K562 (cell line): ENCODE results near the gene ARHGAP33. TPM values are rescaled to one million over a fixed set of nuclear protein-coding genes. Genes with fewer than 3 reads are reported as not detected.
A peak's percentile ranks its signal among the peaks of the same experiment; 100 is the strongest.

ENCODE experiments used
- ATAC-seq: fragments of 200-7000 bp; cut with Tn5 transposase; 3 replicates; pipeline ENCODE4 v1.9.1; 2020; ENCODE audit warnings: moderate library complexity
- BruUV-seq: library from RNA; stranded (reverse); fragments of 400-500 nt; replicated peaks from 2 replicates; lab custom pipeline; 2021; lab: Mats Ljungman, UMichigan
- CTCF ChIA-PET: fragments of 300-600 bp; formaldehyde crosslinking; extraction: SDS; loops from one replicate; lab custom pipeline; 2021; ENCODE audit warnings: low intra/inter-chr PET ratio; lab: Yijun Ruan, JAX
- POLR2A ChIA-PET: fragments of 300-600, 350-650 bp; sonication (Branson Sonifier 250); formaldehyde crosslinking; extraction: SDS; loops from one replicate; lab custom pipeline; 2021; ENCODE audit warnings: antibody characterized with exemption, inconsistent platforms; lab: Yijun Ruan, JAX
- DNase-seq, 4 experiments: peaks; one replicate each; pipeline versions ENCODE4 v3.0.0 to v3.0.0-alpha.2; 2011 to 2018; ENCODE audit warnings: low spot score in 3 of 4, mixed read lengths in 3 of 4; ENCODE audit errors: extremely low read depth in 1 of 4
- FAIRE-seq: peaks from 2 replicates; lab custom pipeline; 2011; peaks lifted over from hg19 to GRCh38; lab: Jason Lieb, UNC
- H2AFZ ChIP-seq: 2 replicates; pipeline ENCODE4 v1.6.0; 2011; ENCODE audit warnings: low read depth, low read length, control low read depth, inconsistent platforms
- H3K27ac ChIP-seq: fragments of 200-600 bp; 3 replicates; pipeline ENCODE4 v1.8.0; 2011; ENCODE audit warnings: low read depth, mild to moderate bottlenecking, control low read depth, inconsistent platforms, low read length, moderate library complexity, mixed read lengths; ENCODE audit errors: extremely low read depth
- H3K27me3 ChIP-seq, 2 experiments: fragments of 300-600 bp in 1 of 2; 2 replicates in 1 of 2; 3 replicates in 1 of 2; pipeline versions ENCODE4 v1.6.0 to v1.8.0; 2011; ENCODE audit warnings: inconsistent platforms in 2 of 2, low read length in 2 of 2, mild to moderate bottlenecking in 1 of 2, mixed read lengths in 1 of 2, moderate library complexity in 1 of 2; ENCODE audit not compliant: control insufficient read depth in 2 of 2, insufficient read depth in 2 of 2
- H3K36me3 ChIP-seq: fragments of 300-600 bp; 3 replicates; pipeline ENCODE4 v1.8.0; 2011; ENCODE audit warnings: mild to moderate bottlenecking, low read length, inconsistent platforms; ENCODE audit not compliant: control insufficient read depth, insufficient read depth
- H3K4me1 ChIP-seq, 2 experiments: fragments of 200-600 bp in 1 of 2; replicated peaks in 1 of 2; 2 replicates in 1 of 2; 3 replicates in 1 of 2; pipeline versions ENCODE4 v1.5.1 to v1.8.0; 2011; ENCODE audit warnings: inconsistent platforms in 2 of 2, low read length in 2 of 2, mild to moderate bottlenecking in 1 of 2, mixed read lengths in 1 of 2, moderate library complexity in 1 of 2; ENCODE audit not compliant: control insufficient read depth in 2 of 2, insufficient read depth in 2 of 2
- H3K4me2 ChIP-seq: 2 replicates; pipeline ENCODE4 v1.6.1; 2011; ENCODE audit warnings: low read length, control low read depth, inconsistent platforms, mixed read lengths; ENCODE audit not compliant: insufficient read depth
- H3K4me3 ChIP-seq: fragments of 200-600 bp; sonication (generic), shearing (Covaris generic); 2 replicates; pipeline ENCODE4 v1.5.1; 2016; ENCODE audit warnings: control low read depth, inconsistent platforms
- H3K79me2 ChIP-seq: fragments of 200-600 bp; 3 replicates; pipeline ENCODE4 v1.8.0; 2011; ENCODE audit warnings: low read length, inconsistent platforms; ENCODE audit not compliant: control insufficient read depth, insufficient read depth
- H3K9ac ChIP-seq, 2 experiments: 2 replicates each; pipeline versions ENCODE4 v1.6.0 to v1.6.1; 2011; ENCODE audit warnings: low read depth in 2 of 2, low read length in 2 of 2, control low read depth in 1 of 2, inconsistent platforms in 1 of 2, mild to moderate bottlenecking in 1 of 2, mixed read lengths in 1 of 2; ENCODE audit not compliant: insufficient read depth in 1 of 2
- H3K9me1 ChIP-seq: one replicate; pipeline ENCODE4 v1.6.0; 2011; ENCODE audit warnings: inconsistent platforms, mild to moderate bottlenecking, low read length, moderate library complexity; ENCODE audit not compliant: control insufficient read depth, insufficient read depth
- H3K9me3 ChIP-seq: replicated peaks from 2 replicates; pipeline ENCODE4 v1.5.1; 2011; ENCODE audit warnings: low read depth, low read length, inconsistent platforms; ENCODE audit not compliant: control insufficient read depth, insufficient read depth
- H4K20me1 ChIP-seq: replicated peaks from 2 replicates; pipeline ENCODE4 v1.6.1; 2011; ENCODE audit warnings: low read length, inconsistent platforms, mixed read lengths; ENCODE audit not compliant: control insufficient read depth, insufficient read depth
- CBX1 ChIP-seq: sonication (generic); IDR thresholded peaks from 2 replicates; pipeline ENCODE4 v1.6.1; 2016; ENCODE audit warnings: antibody characterized with exemption, low read depth, mild to moderate bottlenecking
- CBX3 ChIP-seq, 2 experiments: IDR thresholded peaks; 1 replicate in 1 of 2; 2 replicates in 1 of 2; pipeline ENCODE4 v1.6.1; 2012; ENCODE audit warnings: inconsistent platforms in 2 of 2, low read length in 2 of 2, borderline replicate concordance in 1 of 2, control low read depth in 1 of 2
- CBX5 ChIP-seq: IDR thresholded peaks from 2 replicates; pipeline ENCODE4 v1.6.1; 2014; ENCODE audit warnings: low read depth, borderline replicate concordance
- CHD1 ChIP-seq: fragments of 200-600 bp; sonication (generic); IDR thresholded peaks from one replicate; pipeline ENCODE4 v1.6.1; 2012; ENCODE audit warnings: mild to moderate bottlenecking, moderate library complexity, low read length, inconsistent platforms
- DIDO1 ChIP-seq: fragments of 450-650 bp; IDR thresholded peaks from 2 replicates; pipeline ENCODE4 v1.6.1; 2016; ENCODE audit warnings: low read depth, missing biosample characterization, missing genetic modification characterization
- E2F6 ChIP-seq, 2 experiments: IDR thresholded peaks; 2 replicates each; pipeline ENCODE4 v1.6.1; 2011; ENCODE audit warnings: borderline replicate concordance in 1 of 2, control low read depth in 1 of 2, low read depth in 1 of 2, low read length in 1 of 2, mild to moderate bottlenecking in 1 of 2, mixed read lengths in 1 of 2, moderate library complexity in 1 of 2; ENCODE audit not compliant: insufficient read depth in 1 of 2, insufficient read length in 1 of 2, poor library complexity in 1 of 2, severe bottlenecking in 1 of 2; ENCODE audit errors: extremely low read depth in 1 of 2
- EHMT2 ChIP-seq: fragments of 450-650 bp; IDR thresholded peaks from 2 replicates; pipeline ENCODE4 v1.6.1; 2018; ENCODE audit warnings: antibody characterized with exemption
- NRF1 ChIP-seq, 2 experiments: fragments of 450-650 bp; IDR thresholded peaks in 1 of 2; conservative IDR thresholded peaks in 1 of 2; 2 replicates each; pipeline ENCODE4 v1.6.1; 2014; ENCODE audit warnings: mild to moderate bottlenecking in 2 of 2
- NUFIP1 ChIP-seq: fragments of 450-650 bp; IDR thresholded peaks from 2 replicates; pipeline ENCODE4 v1.6.1; 2018; ENCODE audit not compliant: partially characterized antibody
- RAD51 ChIP-seq: fragments of 450-650 bp; IDR thresholded peaks from 2 replicates; pipeline ENCODE4 v1.7.1; 2016; ENCODE audit warnings: low read depth, mild to moderate bottlenecking, borderline replicate concordance
- RBM17 ChIP-seq: fragments of 200-400 bp; formaldehyde crosslinking; IDR thresholded peaks from 2 replicates; pipeline ENCODE4 v1.6.1; 2017; ENCODE audit warnings: low read depth, mild to moderate bottlenecking, low read length, borderline replicate concordance
- RNF2 ChIP-seq: sonication (generic); IDR thresholded peaks from 2 replicates; pipeline ENCODE4 v1.6.1; 2016
- TRIM24 ChIP-seq, 2 experiments: fragments of 450-650 bp; IDR thresholded peaks; 2 replicates each; pipeline ENCODE4 v1.6.1; 2016
- TRIM28 ChIP-seq: fragments of 450-650 bp; IDR thresholded peaks from 2 replicates; pipeline ENCODE4 v1.6.1; 2017
- ZNF253 ChIP-seq: fragments of 250-450 bp; sonication (Bioruptor Pico); conservative IDR thresholded peaks from 2 replicates; pipeline ENCODE4 v1.6.1; 2021; ENCODE audit warnings: mild to moderate bottlenecking
- ZNF280A ChIP-seq: fragments of 450-650 bp; IDR thresholded peaks from 2 replicates; pipeline ENCODE4 v1.6.1; 2018; ENCODE audit warnings: mild to moderate bottlenecking, low read depth; ENCODE audit not compliant: partially characterized antibody
- ZNF41 ChIP-seq: fragments of 250-450 bp; sonication (Bioruptor Pico); conservative IDR thresholded peaks from 2 replicates; pipeline ENCODE4 v1.4.0; 2020; ENCODE audit warnings: mild to moderate bottlenecking
- ZNF57 ChIP-seq: fragments of 450-650 bp; formaldehyde crosslinking; IDR thresholded peaks from 2 replicates; pipeline ENCODE4 v1.4.0; 2020; ENCODE audit warnings: mild to moderate bottlenecking, moderate library complexity
- WGBS: fragments of 100-300 bp; shearing (Covaris generic); methylation state at CpG from one replicate; pipeline ENCODE4 v1.1.6; 2016; ENCODE audit warnings: low coverage, mixed read lengths; ENCODE audit not compliant: insufficient coverage; ENCODE audit errors: missing lambda C conversion rate; 5-methylcytosine and 5-hydroxymethylcytosine counted together
- in situ Hi-C: fragments of 300-500 bp; cut with MboI; formaldehyde crosslinking; loops from 4 replicates; pipeline ENCODE4 v1.15.0; 2018; ENCODE audit warnings: inconsistent platforms, mixed read lengths
- intact Hi-C: fragments of 100-400 bp; cut with micrococcal nuclease; formaldehyde crosslinking; loops from 2 replicates; pipeline ENCODE4 v1.14.2; 2022
- polyA plus RNA-seq, 8 experiments: library from polyadenylated mRNA; depleted of rRNA in 4 of 8; stranded (reverse) in 5 of 8; unstranded in 3 of 8; fragments of >200 nt; fragmentation: Nextera tagmentation in 2 of 8; fragmentation: Illumina TruSeq in 1 of 8; extraction: Ambion mirVana in 2 of 8; extraction: Trizol in 1 of 8; gene quantifications; 2 replicates each; pipeline versions ENCODE4 v1.2.1 to v1.2.3, GENCODE V29; 2011 to 2014; ENCODE audit warnings: inconsistent platforms in 1 of 8, missing spikeins in 1 of 8
- total RNA-seq, 7 experiments: library from RNA; depleted of rRNA in 6 of 7; stranded (reverse); fragments of >200 nt in 6 of 7; fragmentation: Illumina TruSeq in 2 of 7; extraction: Trizol in 2 of 7; gene quantifications; 2 replicates each; pipeline versions ENCODE4 v1.2.1 to v1.2.3, GENCODE V29; 2011 to 2021; ENCODE audit warnings: low replicate concordance in 1 of 7

ARHGAP33 gene
- total and polyA plus RNA-seq, 9 of the 15 experiments (the other 6 are each of a cell fraction or from before 2014, with no cell fraction given): 0.06 to 26.6 (median 1.6) TPM; not detected in 1

- 0 out of 2 replicates have a peak, but pooled peaks have one; percentile 19 for TF ChIP-seq RNF2
- peak; percentile 93 for TF ChIP-seq E2F6 (IDR thresholded peaks at IDR 0.05; ENCODE audit: borderline replicate concordance in 1 of 2, extremely low read depth in 1 of 2, insufficient read depth in 1 of 2, insufficient read length in 1 of 2, low read depth in 1 of 2, low read length in 1 of 2, poor library complexity in 1 of 2, severe bottlenecking in 1 of 2)
Observed at GRCh38 chr19:35797663-35798062, 22.3 kb downstream of the ARHGAP33 start (continued).

- Histone ChIP-seq H3K36me3 (no peaks in the 10 kb centered on the region), H3K9ac (no peak overlapping the region), H3K9me3 (no peaks in the 10 kb centered on the region; the same call in 1 of the 2 replicates), H3K27ac (no peak overlapping the region), H3K79me2 (no peaks in the 10 kb centered on the region), H3K9me1 (no peaks in the 10 kb centered on the region), H4K20me1 (no peaks in the 10 kb centered on the region), H3K4me1 (peaks cover 12 to 35% of the 10 kb centered on the region in 2 experiments; a peak in 4 of 5 replicates), H3K4me3 (no peak overlapping the region), H3K27me3 (no peaks in the 10 kb centered on the region), H2AFZ (no peak overlapping the region), H3K4me2 (no peak overlapping the region)
- ATAC-seq (no peak), FAIRE-seq (no peak), DNase-seq (no peak)
- 48% methylated on average over 3 of the region's 3 CpGs for WGBS
- intact Hi-C loops (no loop called here), in situ Hi-C loops (no loop called here)
- TF ChIP-seq RAD51 (no peak), CBX5 (peak; percentile 92), TRIM28 (peak; percentile 95), NRF1 (conservative IDR thresholded peaks at IDR 0.05 in 1 of 2, IDR thresholded peaks at IDR 0.05 in 1 of 2) (no peak), ZNF280A (peak; percentile 20), CBX1 (peak; percentile 74; the same call in 1 of the 2 replicates), EHMT2 (no peak), CHD1 (no peak), TRIM24 (IDR thresholded peaks at IDR 0.05) (peak in 1 of 2 experiments; percentile 78; a peak in 2 of 4 replicates), DIDO1 (tag) (no peak), NUFIP1 (no peak), ZNF41 (CRISPR knock-in tag) (peak; percentile 100), ZNF253 (CRISPR knock-in tag) (no peak), ZNF57 (CRISPR knock-in tag) (no peak), RBM17 (no peak), CBX3 (IDR thresholded peaks at IDR 0.05; ENCODE audit: borderline replicate concordance in 1 of 2, low read length in 2 of 2) (peak in 1 of 2 experiments; percentile 95; a peak in 2 of 3 replicates)
- ChIA-PET POLR2A (interaction anchor here (0.5 to 0.6 kb wide), 2 partner anchors 25 to 34 kb away, joined by 3 read pairs; no protein-coding TSS in a partner anchor), CTCF (no interaction called here)
- no TSS peak for BruUV-seq
Observed at GRCh38 chr19:35801828-35802227, 26.5 kb downstream of the ARHGAP33 start.
